ENCODE data around the gene RAD51B.

DNA sequence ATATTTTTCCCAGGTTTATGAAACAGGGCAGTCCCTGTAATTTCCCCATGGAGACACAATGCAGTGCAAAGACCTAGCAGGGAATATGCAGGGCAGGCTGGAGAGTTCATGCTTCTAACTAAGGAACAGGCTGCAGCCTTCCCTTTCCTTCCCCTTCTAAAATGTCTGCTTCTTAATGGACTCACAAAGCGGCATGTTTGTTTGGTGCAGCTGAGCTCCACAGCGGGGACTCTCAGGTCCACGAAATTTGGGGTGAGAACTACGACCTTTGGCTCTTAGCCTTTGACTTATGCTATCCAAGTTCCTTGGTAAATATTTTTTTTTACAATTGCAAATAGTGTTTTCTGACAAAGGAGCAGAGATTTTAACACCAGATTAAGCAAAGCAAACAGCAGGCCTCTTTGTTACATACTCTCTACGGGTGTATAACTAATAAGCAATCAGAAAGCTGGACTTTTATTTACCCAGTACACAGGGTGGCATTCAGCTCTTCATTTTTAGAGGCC, 649.7 kb downstream of the RAD51B start:
- no peak for TF ChIP-seq POLR2A (IDR thresholded peaks at IDR 0.05; ENCODE audit: low read depth, low read length)
- no peak for TF ChIP-seq POLR2AphosphoS5 (IDR thresholded peaks at IDR 0.05; ENCODE audit: low read depth, low read length)
- no peak for TF ChIP-seq TAF1 (IDR thresholded peaks at IDR 0.05; ENCODE audit: borderline replicate concordance, low read depth, low read length)

All from GM12892 (cell line).